OCI-LY3 (cell line): ENCODE results near the gene ZC3H15.

Experiments used
- H2AFZ ChIP-seq: fragments of 200-600, 300-600 bp; shearing (Covaris generic); 2 replicates; pipeline ENCODE4 v1.6.0; 2014; ENCODE audit warnings: antibody characterized with exemption, low read depth, low read length
- H3K27ac ChIP-seq: fragments of 200-600, 300-600 bp; sonication (generic); 2 replicates; pipeline ENCODE4 v1.5.1; 2014; ENCODE audit warnings: mild to moderate bottlenecking, low read length, moderate library complexity, mixed read lengths
- H3K27me3 ChIP-seq: fragments of 200-600, 300-600 bp; sonication (generic); 2 replicates; pipeline ENCODE4 v1.6.1; 2014; ENCODE audit warnings: low read depth, low read length, mixed read lengths
- H3K36me3 ChIP-seq: fragments of 200-600, 300-600 bp; sonication (generic); replicated peaks from 2 replicates; pipeline ENCODE3; 2014; ENCODE audit warnings: low read depth, low read length, mixed read lengths
- H3K4me1 ChIP-seq: fragments of 300-600, 200-600 bp; sonication (generic); 2 replicates; pipeline ENCODE4 v1.6.1; 2014; ENCODE audit warnings: low read length, mixed read lengths
- H3K4me2 ChIP-seq: fragments of 200-600, 300-600 bp; sonication (generic); 2 replicates; pipeline ENCODE4 v1.6.1; 2014; ENCODE audit warnings: low read length, mixed read lengths
- H3K4me3 ChIP-seq: fragments of 300-600, 200-600 bp; sonication (generic); 2 replicates; pipeline ENCODE4 v1.5.1; 2014; ENCODE audit warnings: antibody characterized with exemption, mild to moderate bottlenecking, low read length, moderate library complexity
- H3K79me2 ChIP-seq: fragments of 300-600, 200-600 bp; shearing (Covaris generic); 2 replicates; pipeline ENCODE4 v1.6.1; 2014; ENCODE audit warnings: mild to moderate bottlenecking, low read length, mixed read lengths
- H3K9ac ChIP-seq: fragments of 300-600, 200-600 bp; shearing (Covaris generic); 2 replicates; pipeline ENCODE4 v1.6.0; 2014; ENCODE audit warnings: mild to moderate bottlenecking, low read length, moderate library complexity
- H3K9me3 ChIP-seq: fragments of 200-600, 300-600 bp; shearing (Covaris generic); 2 replicates; pipeline ENCODE4 v1.6.1; 2014; ENCODE audit warnings: low read length, mixed read lengths; ENCODE audit not compliant: insufficient read depth
- H4K20me1 ChIP-seq: fragments of 200-600, 300-600 bp; sonication (generic); 2 replicates; pipeline ENCODE4 v1.6.1; 2016; ENCODE audit warnings: low read length, mixed read lengths; ENCODE audit not compliant: insufficient read depth
- CTCF ChIP-seq: fragments of 200-600, 300-600 bp; sonication (generic); IDR thresholded peaks from 2 replicates; pipeline ENCODE4 v1.5.1; 2014; ENCODE audit warnings: antibody characterized with exemption, low read length, low read depth
- EZH2phosphoT487 ChIP-seq: fragments of 200-600 bp; shearing (Covaris generic); IDR thresholded peaks from 2 replicates; pipeline ENCODE4 v1.6.1; 2018; ENCODE audit warnings: antibody characterized with exemption, mixed run types, low read depth

The ZC3H15 gene

GRCh38 chr2:186443851-186444250 lies 42.2 kb upstream of the ZC3H15 start:
- H3K36me3 ChIP-seq: peaks cover 2% of the 10 kb centered on the region
- no peak overlapping the region for H3K4me3 ChIP-seq
- H3K4me1 ChIP-seq: peaks cover 12% of the 10 kb centered on the region
- TF ChIP-seq CTCF (no peak), EZH2phosphoT487 (no peak)
- H3K27ac ChIP-seq: no peak overlapping the region
- H3K4me2 ChIP-seq: no peak overlapping the region
- H3K79me2 ChIP-seq: no peaks in the 10 kb centered on the region
- no peak overlapping the region for H2AFZ ChIP-seq
- H3K9me3 ChIP-seq: no peaks in the 10 kb centered on the region
- no peak overlapping the region for H3K9ac ChIP-seq
- H3K27me3 ChIP-seq: no peaks in the 10 kb centered on the region
- no peaks in the 10 kb centered on the region for H4K20me1 ChIP-seq

- H3K4me3 ChIP-seq: no peak overlapping the region
- H3K36me3 ChIP-seq: peaks cover under 1% of the 10 kb centered on the region
- H3K9me3 ChIP-seq: no peaks in the 10 kb centered on the region
- peaks cover 10% of the 10 kb centered on the region for H3K4me1 ChIP-seq
- H3K27me3 ChIP-seq: no peaks in the 10 kb centered on the region
- H3K27ac ChIP-seq: no peak overlapping the region
- TF ChIP-seq CTCF (no peak), EZH2phosphoT487 (no peak)
- H3K4me2 ChIP-seq: no peak overlapping the region
- H2AFZ ChIP-seq: no peak overlapping the region
- H3K79me2 ChIP-seq: no peaks in the 10 kb centered on the region
- no peak overlapping the region for H3K9ac ChIP-seq
- H4K20me1 ChIP-seq: no peaks in the 10 kb centered on the region
These were observed 40.6 kb upstream of the ZC3H15 start for GRCh38 chr2:186445506-186445905.

GRCh38 chr2:186455613-186456012 lies 30.4 kb upstream of the ZC3H15 start:
- no peak overlapping the region for H2AFZ ChIP-seq
- no peaks in the 10 kb centered on the region for H3K27me3 ChIP-seq
- H3K4me3 ChIP-seq: no peak overlapping the region
- no peaks in the 10 kb centered on the region for H3K36me3 ChIP-seq
- H3K9ac ChIP-seq: no peak overlapping the region
- no peaks in the 10 kb centered on the region for H4K20me1 ChIP-seq
- TF ChIP-seq EZH2phosphoT487 (no peak), CTCF (no peak)
- H3K9me3 ChIP-seq: no peaks in the 10 kb centered on the region
- no peaks in the 10 kb centered on the region for H3K79me2 ChIP-seq
- no peak overlapping the region for H3K27ac ChIP-seq
- no peak overlapping the region for H3K4me2 ChIP-seq
- no peaks in the 10 kb centered on the region for H3K4me1 ChIP-seq

- no peaks in the 10 kb centered on the region for H3K79me2 ChIP-seq
- H3K4me3 ChIP-seq: no peak overlapping the region
- no peak for TF ChIP-seq CTCF
- no peak overlapping the region for H3K9ac ChIP-seq
- no peaks in the 10 kb centered on the region for H3K9me3 ChIP-seq
- H2AFZ ChIP-seq: no peak overlapping the region
- H3K27me3 ChIP-seq: no peaks in the 10 kb centered on the region
- no peak overlapping the region for H3K4me2 ChIP-seq
- no peak overlapping the region for H3K27ac ChIP-seq
- no peaks in the 10 kb centered on the region for H3K36me3 ChIP-seq
- H4K20me1 ChIP-seq: no peaks in the 10 kb centered on the region
- no peaks in the 10 kb centered on the region for H3K4me1 ChIP-seq
These were observed 29.1 kb upstream of the ZC3H15 start for GRCh38 chr2:186456941-186457340.
